ENCODE data around the gene RASA1. TPM values are rescaled to one million over a fixed set of nuclear protein-coding genes. Genes with fewer than 3 reads are reported as not detected.

RASA1 gene
- total and polyA plus RNA-seq, 9 of the 15 experiments (the other 6 are each of a cell fraction or from before 2014, with no cell fraction given) = 3.2 to 17.3 (median 9.2) TPM

DNA sequence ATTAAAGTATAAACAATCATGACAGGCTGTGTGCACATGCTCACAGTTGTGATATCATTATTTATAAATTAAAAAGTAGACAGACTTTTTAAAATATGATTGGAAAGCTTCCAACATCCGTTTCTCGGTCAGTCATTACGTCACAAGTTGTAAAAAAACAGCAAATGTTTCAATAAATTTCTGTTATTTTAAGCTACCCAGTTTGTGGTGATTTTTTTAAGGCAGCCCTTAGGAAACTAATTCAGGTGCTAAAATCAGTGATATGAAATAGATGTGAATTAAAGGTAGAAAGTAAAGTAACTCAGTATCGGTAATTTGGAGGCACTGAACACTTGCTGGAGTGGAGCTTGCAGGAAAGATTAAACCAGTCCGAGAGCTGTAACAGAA, 143.9 kb downstream of the RASA1 start:
- in situ Hi-C loops (cut with MboI) = no loop called here
- WGBS (ENCODE audit: insufficient coverage, low coverage, missing lambda C conversion rate) = 2% methylated on average over 5 of the region's 5 CpGs
- TF ChIP-seq, protein P1, sequence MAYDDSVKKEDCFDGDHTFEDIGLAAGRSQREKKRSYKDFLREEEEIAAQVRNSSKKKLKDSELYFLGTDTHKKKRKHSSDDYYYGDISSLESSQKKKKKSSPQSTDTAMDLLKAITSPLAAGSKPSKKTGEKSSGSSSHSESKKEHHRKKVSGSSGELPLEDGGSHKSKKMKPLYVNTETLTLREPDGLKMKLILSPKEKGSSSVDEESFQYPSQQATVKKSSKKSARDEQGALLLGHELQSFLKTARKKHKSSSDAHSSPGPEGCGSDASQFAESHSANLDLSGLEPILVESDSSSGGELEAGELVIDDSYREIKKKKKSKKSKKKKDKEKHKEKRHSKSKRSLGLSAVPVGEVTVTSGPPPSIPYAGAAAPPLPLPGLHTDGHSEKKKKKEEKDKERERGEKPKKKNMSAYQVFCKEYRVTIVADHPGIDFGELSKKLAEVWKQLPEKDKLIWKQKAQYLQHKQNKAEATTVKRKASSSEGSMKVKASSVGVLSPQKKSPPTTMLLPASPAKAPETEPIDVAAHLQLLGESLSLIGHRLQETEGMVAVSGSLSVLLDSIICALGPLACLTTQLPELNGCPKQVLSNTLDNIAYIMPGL (CRISPR knock-in tag; IDR thresholded peaks at IDR 0.05) = no peak
- TF ChIP-seq, protein P2, sequence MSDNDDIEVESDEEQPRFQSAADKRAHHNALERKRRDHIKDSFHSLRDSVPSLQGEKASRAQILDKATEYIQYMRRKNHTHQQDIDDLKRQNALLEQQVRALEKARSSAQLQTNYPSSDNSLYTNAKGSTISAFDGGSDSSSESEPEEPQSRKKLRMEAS (CRISPR knock-in tag; IDR thresholded peaks at IDR 0.05) = no peak
- TF ChIP-seq, protein P3, sequence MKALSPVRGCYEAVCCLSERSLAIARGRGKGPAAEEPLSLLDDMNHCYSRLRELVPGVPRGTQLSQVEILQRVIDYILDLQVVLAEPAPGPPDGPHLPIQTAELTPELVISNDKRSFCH (CRISPR knock-in tag; IDR thresholded peaks at IDR 0.05) = no peak
- TF ChIP-seq, protein P3 (tag; IDR thresholded peaks at IDR 0.05) = no peak
- TF ChIP-seq FUS (optimal IDR thresholded peaks at IDR 0.05; ENCODE audit: low read depth, low read length) (no peak), CCNT2 (IDR thresholded peaks at IDR 0.05; ENCODE audit: borderline replicate concordance, extremely low read depth, insufficient read length, low read depth, low read length) (no peak), MED1 (CRISPR knock-in tag; IDR thresholded peaks at IDR 0.05; ENCODE audit: borderline replicate concordance) (no peak)
- TF ChIP-seq, protein P4, sequence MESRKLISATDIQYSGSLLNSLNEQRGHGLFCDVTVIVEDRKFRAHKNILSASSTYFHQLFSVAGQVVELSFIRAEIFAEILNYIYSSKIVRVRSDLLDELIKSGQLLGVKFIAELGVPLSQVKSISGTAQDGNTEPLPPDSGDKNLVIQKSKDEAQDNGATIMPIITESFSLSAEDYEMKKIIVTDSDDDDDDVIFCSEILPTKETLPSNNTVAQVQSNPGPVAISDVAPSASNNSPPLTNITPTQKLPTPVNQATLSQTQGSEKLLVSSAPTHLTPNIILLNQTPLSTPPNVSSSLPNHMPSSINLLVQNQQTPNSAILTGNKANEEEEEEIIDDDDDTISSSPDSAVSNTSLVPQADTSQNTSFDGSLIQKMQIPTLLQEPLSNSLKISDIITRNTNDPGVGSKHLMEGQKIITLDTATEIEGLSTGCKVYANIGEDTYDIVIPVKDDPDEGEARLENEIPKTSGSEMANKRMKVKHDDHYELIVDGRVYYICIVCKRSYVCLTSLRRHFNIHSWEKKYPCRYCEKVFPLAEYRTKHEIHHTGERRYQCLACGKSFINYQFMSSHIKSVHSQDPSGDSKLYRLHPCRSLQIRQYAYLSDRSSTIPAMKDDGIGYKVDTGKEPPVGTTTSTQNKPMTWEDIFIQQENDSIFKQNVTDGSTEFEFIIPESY (CRISPR knock-in tag; IDR thresholded peaks at IDR 0.05) = no peak

More for the DNA sequence above, 143.9 kb downstream of the RASA1 start:
- Histone ChIP-seq H4K20me1 (replicated peaks; ENCODE audit: control insufficient read depth, insufficient read depth, low read length) (no peaks in the 10 kb centered on the region; the same call in 1 of the 2 replicates), H3K27ac (ENCODE audit: extremely low read depth, low read depth, low read length) (peak overlapping the region; percentile 98), H2AFZ (ENCODE audit: low read depth, low read length) (peak overlapping the region; percentile 92), H3K27me3 (ENCODE audit: control insufficient read depth in 2 of 2, insufficient read depth in 2 of 2, low read length in 2 of 2) (no peaks in the 10 kb centered on the region), H3K4me1 (replicated peaks in 1 of 2; ENCODE audit: control insufficient read depth in 2 of 2, insufficient read depth in 2 of 2, low read length in 2 of 2) (peaks cover 0 to 8% of the 10 kb centered on the region in 2 experiments; a peak in 2 of 5 replicates), H3K9me1 (ENCODE audit: control insufficient read depth, insufficient read depth, low read length) (no peaks in the 10 kb centered on the region), H3K79me2 (ENCODE audit: control insufficient read depth, insufficient read depth, low read length) (peaks cover 65% of the 10 kb centered on the region), H3K4me2 (ENCODE audit: insufficient read depth, low read length) (peak overlapping the region; percentile 100), H3K9me3 (replicated peaks; ENCODE audit: control insufficient read depth, insufficient read depth, low read depth, low read length) (no peaks in the 10 kb centered on the region), H3K4me3 (peak overlapping the region; percentile 98), H3K9ac (ENCODE audit: insufficient read depth in 1 of 2, low read depth in 2 of 2, low read length in 2 of 2) (peak overlapping the region; percentile 97 to 98), H3K36me3 (ENCODE audit: control insufficient read depth, insufficient read depth, low read length) (peaks cover 52% of the 10 kb centered on the region)
- BruUV-seq (replicated peaks) = no TSS peak
- CTCF ChIA-PET (ENCODE audit: low intra/inter-chr PET ratio) = no interaction called here
- intact Hi-C loops (cut with micrococcal nuclease) = loop anchor here (5.0 to 10.0 kb wide), 2 partner anchors 334 to 1283 kb away; no protein-coding TSS in a partner anchor
- POLR2A ChIA-PET = interaction anchor here (0.7 to 2.6 kb wide), 6 partner anchors 8 to 1281 kb away, joined by 3 to 11 read pairs (median 4); no protein-coding TSS in a partner anchor
- DNase-seq (ENCODE audit: extremely low read depth in 1 of 4, low spot score in 3 of 4) (peak in 1 of 4 experiments; percentile 11), ATAC-seq (no peak), FAIRE-seq (no peak)

Measured in K562 (cell line).